A549 (cell line): Measurements from ENCODE around the gene DNM3. TPM values are rescaled to one million over a fixed set of nuclear protein-coding genes. Genes with fewer than 3 reads are reported as not detected.

Experiments
- ATAC-seq, 2 experiments: fragments of 200-7000 bp in 1 of 2; fragments of >200 bp in 1 of 2; cut with Nextera tagmentation in 1 of 2; cut with Tn5 transposase in 1 of 2; 3 replicates each; pipeline versions ENCODE4 v1.8.0 to v1.9.1; 2018 to 2020; ENCODE audit warnings: mild to moderate bottlenecking in 1 of 2, moderate library complexity in 1 of 2
- CTCF ChIA-PET: fragments of 300-600 bp; sonication (Branson Sonifier 250); formaldehyde crosslinking; extraction: SDS; loops from one replicate; lab custom pipeline; 2021; ENCODE audit warnings: antibody characterized with exemption, inconsistent platforms; lab: Yijun Ruan, JAX
- POLR2A ChIA-PET: fragments of 350-600 bp; formaldehyde crosslinking; extraction: SDS; loops from one replicate; lab custom pipeline; 2021; ENCODE audit warnings: antibody characterized with exemption, inconsistent platforms; lab: Yijun Ruan, JAX
- DNase-seq, 2 experiments: peaks; one replicate each; pipeline versions ENCODE4 v3.0.0 to v3.0.0-alpha.2; 2011 to 2016; ENCODE audit warnings: low read depth in 1 of 2, low spot score in 1 of 2
- FAIRE-seq: peaks from 2 replicates; lab custom pipeline; 2011; peaks lifted over from hg19 to GRCh38; lab: Jason Lieb, UNC
- H3K27ac ChIP-seq, 2 experiments: fragments of >200 bp; sonication (Bioruptor Twin); formaldehyde crosslinking; 3 replicates each; pipeline ENCODE4 v1.5.1; 2016 to 2017
- H3K4me1 ChIP-seq: fragments of >200 bp; sonication (Bioruptor Twin); formaldehyde crosslinking; 3 replicates; pipeline ENCODE4 v1.6.1; 2016
- H3K4me2 ChIP-seq: fragments of >200 bp; sonication (Bioruptor Twin); formaldehyde crosslinking; 3 replicates; pipeline ENCODE4 v1.6.1; 2016
- H3K4me3 ChIP-seq: fragments of >200 bp; sonication (Bioruptor Twin); formaldehyde crosslinking; 3 replicates; pipeline ENCODE4 v1.5.1; 2016
- H3K9me3 ChIP-seq: fragments of >200 bp; sonication (Bioruptor Twin); formaldehyde crosslinking; 3 replicates; pipeline ENCODE4 v1.6.1; 2016
- CTCF ChIP-seq: fragments of >200 bp; sonication (Bioruptor Twin); formaldehyde crosslinking; IDR thresholded peaks from 3 replicates; pipeline ENCODE4 v1.5.1; 2016
- EHF ChIP-seq: fragments of 250-450 bp; sonication (Bioruptor Pico); IDR thresholded peaks from 2 replicates; pipeline ENCODE4 v1.5.0; 2020; ENCODE audit warnings: mild to moderate bottlenecking
- ESRRA ChIP-seq: fragments of 150-350 bp; IDR thresholded peaks from 2 replicates; pipeline ENCODE4 v1.6.1; 2014; ENCODE audit warnings: mild to moderate bottlenecking, low read length, borderline replicate concordance
- GATA3 ChIP-seq: IDR thresholded peaks from 2 replicates; pipeline ENCODE4 v1.6.1; 2012; ENCODE audit warnings: borderline replicate concordance
- JUN ChIP-seq, 2 experiments: fragments of >200 bp; sonication (Bioruptor Twin); formaldehyde crosslinking; IDR thresholded peaks; 2 replicates in 1 of 2; 3 replicates in 1 of 2; pipeline ENCODE4 v1.6.1; 2016 to 2017
- JUNB ChIP-seq: fragments of >200 bp; sonication (Bioruptor Twin); formaldehyde crosslinking; IDR thresholded peaks from 2 replicates; pipeline ENCODE4 v1.6.1; 2016
- KDM1A ChIP-seq: fragments of 200-600 bp; sonication (generic); IDR thresholded peaks from 2 replicates; pipeline ENCODE4 v1.6.1; 2016; ENCODE audit warnings: low read depth, mild to moderate bottlenecking
- MAX ChIP-seq: IDR thresholded peaks from 2 replicates; pipeline ENCODE4 v1.6.1; 2012
- MAZ ChIP-seq: fragments of 150-350 bp; IDR thresholded peaks from 2 replicates; pipeline ENCODE4 v1.6.1; 2014; ENCODE audit warnings: antibody characterized with exemption, low read depth, low read length, borderline replicate concordance
- NPAS2 ChIP-seq: fragments of 250-450 bp; sonication (Bioruptor Pico); IDR thresholded peaks from 2 replicates; pipeline ENCODE4 v1.8.0; 2022; ENCODE audit warnings: mild to moderate bottlenecking, moderate library complexity, borderline replicate concordance
- NR3C1 ChIP-seq: fragments of >200 bp; sonication (Bioruptor Twin); formaldehyde crosslinking; IDR thresholded peaks from 3 replicates; pipeline ENCODE4 v1.6.1; 2017
- PHF8 ChIP-seq: fragments of 200-600 bp; sonication (generic); IDR thresholded peaks from 2 replicates; pipeline ENCODE4 v1.6.1; 2016; ENCODE audit warnings: low read depth, mild to moderate bottlenecking, antibody characterized with exemption, moderate library complexity, borderline replicate concordance
- POLR2A ChIP-seq: IDR thresholded peaks from 2 replicates; pipeline ENCODE4 v1.6.1; 2012; ENCODE audit warnings: mild to moderate bottlenecking, low read length
- POLR2AphosphoS2 ChIP-seq: conservative IDR thresholded peaks from 2 replicates; pipeline ENCODE4 v1.6.1; 2012; ENCODE audit warnings: low read length, improper control_type of control experiment, inconsistent platforms
- RAD21 ChIP-seq, 2 experiments: fragments of >200 bp in 1 of 2; sonication (Bioruptor Twin) in 1 of 2; formaldehyde crosslinking in 1 of 2; IDR thresholded peaks in 1 of 2; conservative IDR thresholded peaks in 1 of 2; 2 replicates in 1 of 2; 3 replicates in 1 of 2; pipeline ENCODE4 v1.6.1; 2012 to 2018; ENCODE audit warnings: inconsistent platforms in 1 of 2
- RARB ChIP-seq: fragments of 250-450 bp; sonication (Bioruptor Pico); IDR thresholded peaks from 2 replicates; pipeline ENCODE4 v1.8.0; 2021; ENCODE audit warnings: mild to moderate bottlenecking, moderate library complexity
- REST ChIP-seq: fragments of 200-600 bp; sonication (generic); IDR thresholded peaks from 2 replicates; pipeline ENCODE4 v1.6.1; 2016; ENCODE audit warnings: antibody characterized with exemption, mild to moderate bottlenecking, moderate library complexity
- SMC3 ChIP-seq: fragments of >200 bp; sonication (Bioruptor Twin); formaldehyde crosslinking; IDR thresholded peaks from 3 replicates; pipeline ENCODE4 v1.6.1; 2018; ENCODE audit warnings: inconsistent platforms
- TFCP2L1 ChIP-seq: fragments of 250-450 bp; sonication (Bioruptor Pico); IDR thresholded peaks from 2 replicates; pipeline ENCODE4 v1.5.0; 2021; ENCODE audit warnings: mild to moderate bottlenecking
- USF2 ChIP-seq: fragments of 450-650 bp; IDR thresholded peaks from 2 replicates; pipeline ENCODE4 v1.6.1; 2014; ENCODE audit warnings: antibody characterized with exemption
- ZFP36 ChIP-seq: fragments of 450-650 bp; IDR thresholded peaks from 2 replicates; pipeline ENCODE4 v1.6.1; 2014; ENCODE audit warnings: borderline replicate concordance; ENCODE audit not compliant: partially characterized antibody
- ZNF302 ChIP-seq: fragments of 250-450 bp; sonication (Bioruptor Pico); IDR thresholded peaks from 2 replicates; pipeline ENCODE4 v1.9.0; 2021; ENCODE audit warnings: inconsistent platforms, mild to moderate bottlenecking, moderate library complexity
- ZSCAN20 ChIP-seq: fragments of 250-450 bp; sonication (Bioruptor Pico); IDR thresholded peaks from 2 replicates; pipeline ENCODE4 v1.8.0; 2022; ENCODE audit warnings: mild to moderate bottlenecking, moderate library complexity
- WGBS: methylation state at CpG from one replicate; pipeline ENCODE4 v1.1.6; 2017; ENCODE audit errors: missing lambda C conversion rate; 5-methylcytosine and 5-hydroxymethylcytosine counted together
- polyA plus RNA-seq, 4 experiments: library from polyadenylated mRNA; depleted of rRNA in 3 of 4; stranded (reverse); fragments of >200 nt; fragmentation: RNase III in 1 of 4; extraction: RNeasy Plus Mini Kit Qiagen cat#74134 plus additional on column Dnase treatment in 1 of 4; gene quantifications; 2 replicates in 3 of 4; 3 replicates in 1 of 4; pipeline ENCODE4 v1.2.3, GENCODE V29; 2011 to 2017
- TF ChIP-seq, protein P1 (sequence below): fragments of >200 bp; sonication (Bioruptor Twin); formaldehyde crosslinking; IDR thresholded peaks from 2 replicates; pipeline ENCODE4 v1.6.1; 2016

The DNM3 gene
- polyA plus RNA-seq, 2 of the 4 experiments (the other 2 are of a cell fraction), result 0.57 to 1.5 TPM

DNA sequence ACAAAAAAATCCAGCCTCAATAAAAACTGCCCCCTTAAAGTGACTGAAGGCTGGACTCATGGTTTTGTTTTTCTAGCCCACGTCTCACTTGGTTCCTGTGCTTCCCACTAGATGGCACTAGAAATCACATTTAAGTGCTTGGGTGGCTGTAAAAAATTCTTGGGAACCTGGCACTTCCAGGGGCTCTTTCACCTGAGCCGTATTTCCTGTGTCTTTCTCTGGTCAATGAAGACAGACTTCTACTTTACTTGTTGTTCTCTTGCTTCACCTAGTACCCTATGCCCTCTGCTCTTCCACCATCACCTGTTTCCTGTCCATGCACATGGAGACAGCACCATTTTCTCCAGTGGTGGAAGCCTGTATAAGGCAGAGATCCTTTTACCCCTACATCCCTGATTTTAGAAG is 39.8 kb upstream of the DNM3 start:
- 3% methylated on average over 2 of the region's 2 CpGs for WGBS
- FAIRE-seq (no peak), ATAC-seq (peak; percentile 75 to 77; a peak in 5 of 6 replicates), DNase-seq (peak; percentile 50 to 54)
- CTCF ChIA-PET, result interaction anchor here (0.7 to 15.5 kb wide), 35 partner anchors 9 to 643 kb away, joined by 3 to 393 read pairs (median 6); partner anchors contain the start of genes C1orf105, DNM3 and PIGC
- POLR2A ChIA-PET, result interaction anchor here (1.0 to 1.6 kb wide), 3 partner anchors 20 to 182 kb away, joined by 3 to 5 read pairs (median 3); partner anchors contain the start of genes DNM3 and METTL13
- Histone ChIP-seq H3K4me2 (no peak overlapping the region), H3K27ac (no peak overlapping the region), H3K9me3 (no peaks in the 10 kb centered on the region), H3K4me1 (no peaks in the 10 kb centered on the region), H3K4me3 (no peak overlapping the region)
- TF ChIP-seq RAD21 (conservative IDR thresholded peaks at IDR 0.05 in 1 of 2, IDR thresholded peaks at IDR 0.05 in 1 of 2), result peak; percentile 84 to 92
- TF ChIP-seq CTCF, result peak; percentile 94
- no peak for TF ChIP-seq JUNB
- no peak for TF ChIP-seq POLR2AphosphoS2
- peak; percentile 94 for TF ChIP-seq SMC3

DNA sequence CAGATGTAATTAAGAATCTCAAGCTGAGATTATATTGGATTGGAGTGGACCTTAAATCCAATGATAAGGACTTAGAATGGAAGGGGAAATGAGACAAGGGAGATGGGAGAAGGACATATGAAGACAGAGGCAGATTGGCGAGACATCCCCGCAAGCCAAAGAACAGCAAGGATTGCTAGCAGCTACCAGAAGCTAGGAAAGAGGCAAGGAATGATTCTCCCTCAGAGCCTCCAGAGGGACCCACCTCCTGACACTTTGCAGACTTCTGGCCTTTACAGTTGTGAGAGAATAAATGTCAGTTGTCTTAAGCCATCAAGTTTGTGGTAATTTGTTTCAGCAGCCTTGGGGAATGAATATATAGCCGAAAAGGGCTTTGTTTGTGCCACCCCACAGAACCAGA is 39.1 kb upstream of the DNM3 start:
- ChIA-PET CTCF (interaction anchor here (0.6 to 15.5 kb wide), 28 partner anchors 8 to 642 kb away, joined by 3 to 393 read pairs (median 6); partner anchors contain the start of genes C1orf105, DNM3 and PIGC), POLR2A (interaction anchor here (1.0 to 1.3 kb wide), 2 partner anchors 21 to 181 kb away, joined by 3 read pairs; partner anchors contain the start of gene METTL13)
- no peak for DNase-seq
- no peak overlapping the region for H3K27ac ChIP-seq
- WGBS, result 98% methylated on average over 3 of the region's 3 CpGs
- no peak overlapping the region for H3K4me3 ChIP-seq
- TF ChIP-seq TFCP2L1 (CRISPR knock-in tag), result no peak
- TF ChIP-seq NR3C1, result no peak
- TF ChIP-seq REST, result no peak
- TF ChIP-seq KDM1A, result no peak
- no peak for TF ChIP-seq EHF (CRISPR knock-in tag)
- no peak for TF ChIP-seq GATA3
- no peak for TF ChIP-seq MAZ
- TF ChIP-seq NPAS2 (CRISPR knock-in tag), result no peak
- TF ChIP-seq ZSCAN20 (CRISPR knock-in tag), result no peak
- TF ChIP-seq ESRRA, result no peak
- no peak for TF ChIP-seq PHF8
- TF ChIP-seq USF2, result no peak
- no peak for TF ChIP-seq ZNF302 (CRISPR knock-in tag)
- TF ChIP-seq JUN (IDR thresholded peaks at IDR 0.05), result no peak
- TF ChIP-seq RARB, result no peak
- TF ChIP-seq, protein P1, sequence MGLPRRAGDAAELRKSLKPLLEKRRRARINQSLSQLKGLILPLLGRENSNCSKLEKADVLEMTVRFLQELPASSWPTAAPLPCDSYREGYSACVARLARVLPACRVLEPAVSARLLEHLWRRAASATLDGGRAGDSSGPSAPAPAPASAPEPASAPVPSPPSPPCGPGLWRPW, result no peak
- TF ChIP-seq POLR2A, result no peak
- no peak for TF ChIP-seq ZFP36
- no peak for TF ChIP-seq MAX
- ATAC-seq, result no peak
- no peak overlapping the region for H3K4me2 ChIP-seq
- FAIRE-seq, result no peak
- H3K4me1 ChIP-seq, result no peaks in the 10 kb centered on the region
- no peaks in the 10 kb centered on the region for H3K9me3 ChIP-seq
